H9 (cell line): ENCODE measurements around the gene C19orf44. TPM values are rescaled to one million over a fixed set of nuclear protein-coding genes. Genes with fewer than 3 reads are reported as not detected.

ENCODE experiments used
- DNase-seq: peaks from one replicate; pipeline ENCODE4 v3.0.0-alpha.2; 2017
- H2AFZ ChIP-seq: one replicate; pipeline ENCODE4 v1.6.1; 2013; ENCODE audit warnings: mild to moderate bottlenecking, low read length, control low read depth, moderate library complexity
- H2AK5ac ChIP-seq: 2 replicates; pipeline ENCODE4 v1.6.1; 2013; ENCODE audit warnings: low read length, control low read depth, mixed read lengths; ENCODE audit not compliant: insufficient read length
- H2BK120ac ChIP-seq: one replicate; pipeline ENCODE4 v1.6.1; 2013; ENCODE audit warnings: low read depth, mild to moderate bottlenecking, low read length, control low read depth, inconsistent platforms; ENCODE audit not compliant: poor library complexity, severe bottlenecking
- H2BK12ac ChIP-seq: 2 replicates; pipeline ENCODE4 v1.6.1; 2013; ENCODE audit warnings: low read length, control low read depth, mixed read lengths, low read depth; ENCODE audit not compliant: insufficient read length
- H2BK15ac ChIP-seq: 2 replicates; pipeline ENCODE4 v1.6.1; 2013; ENCODE audit warnings: low read depth, low read length, control low read depth
- H2BK20ac ChIP-seq: one replicate; pipeline ENCODE4 v1.6.1; 2013; ENCODE audit warnings: low read depth, mild to moderate bottlenecking, low read length, control low read depth, inconsistent platforms; ENCODE audit not compliant: poor library complexity, severe bottlenecking
- H2BK5ac ChIP-seq: 2 replicates; pipeline ENCODE4 v1.6.1; 2013; ENCODE audit warnings: low read length, control low read depth, mixed read lengths; ENCODE audit not compliant: insufficient read length
- H3K14ac ChIP-seq: 2 replicates; pipeline ENCODE4 v1.6.1; 2013; ENCODE audit warnings: low read length, control low read depth; ENCODE audit not compliant: insufficient read depth
- H3K18ac ChIP-seq: 2 replicates; pipeline ENCODE4 v1.6.1; 2013; ENCODE audit warnings: low read depth, mild to moderate bottlenecking, mixed read lengths, low read length, control low read depth; ENCODE audit not compliant: insufficient read length
- H3K23ac ChIP-seq: 2 replicates; pipeline ENCODE4 v1.6.1; 2013; ENCODE audit warnings: low read length, control low read depth, mixed read lengths, low read depth; ENCODE audit not compliant: insufficient read length
- H3K23me2 ChIP-seq: 2 replicates; pipeline ENCODE4 v1.6.1; 2013; ENCODE audit warnings: low read depth, mild to moderate bottlenecking, mixed read lengths, low read length, control low read depth; ENCODE audit not compliant: insufficient read length, poor library complexity, severe bottlenecking
- H3K27ac ChIP-seq: 2 replicates; pipeline ENCODE4 v1.5.1; 2013; ENCODE audit warnings: low read length, control low read depth, mixed read lengths, low read depth; ENCODE audit not compliant: insufficient read length
- H3K27me3 ChIP-seq: 2 replicates; pipeline ENCODE4 v1.6.1; 2013; ENCODE audit warnings: low read length, control low read depth, inconsistent platforms; ENCODE audit not compliant: insufficient read depth
- H3K4ac ChIP-seq: 2 replicates; pipeline ENCODE4 v1.6.1; 2013; ENCODE audit warnings: low read depth, mild to moderate bottlenecking, control low read depth, inconsistent platforms, low read length, moderate library complexity
- H3K4me1 ChIP-seq: 2 replicates; pipeline ENCODE4 v1.6.1; 2013; ENCODE audit warnings: low read length, control low read depth, inconsistent platforms; ENCODE audit not compliant: insufficient read depth
- H3K4me2 ChIP-seq: 2 replicates; pipeline ENCODE4 v1.6.1; 2013; ENCODE audit warnings: low read length, control low read depth, mixed read lengths; ENCODE audit not compliant: insufficient read length, insufficient read depth
- H3K56ac ChIP-seq: 2 replicates; pipeline ENCODE4 v1.6.1; 2013; ENCODE audit warnings: low read depth, mild to moderate bottlenecking, mixed read lengths, low read length, control low read depth; ENCODE audit not compliant: insufficient read length
- H3K79me1 ChIP-seq: 2 replicates; pipeline ENCODE4 v1.6.1; 2013; ENCODE audit warnings: low read depth, mild to moderate bottlenecking, moderate library complexity, low read length, control low read depth, inconsistent platforms; ENCODE audit not compliant: insufficient read depth, poor library complexity, severe bottlenecking
- H3K79me2 ChIP-seq: 2 replicates; pipeline ENCODE4 v1.6.1; 2013; ENCODE audit warnings: low read length, control low read depth, inconsistent platforms; ENCODE audit not compliant: insufficient read depth
- H3K9ac ChIP-seq: 2 replicates; pipeline ENCODE4 v1.6.1; 2013; ENCODE audit warnings: low read length, control low read depth, mixed read lengths; ENCODE audit not compliant: insufficient read length; ENCODE audit errors: extremely low read depth
- H3K9me3 ChIP-seq: one replicate; pipeline ENCODE4 v1.6.1; 2013; ENCODE audit warnings: low read depth, low read length, inconsistent platforms; ENCODE audit not compliant: control insufficient read depth
- H3T11ph ChIP-seq: one replicate; pipeline ENCODE4 v1.6.1; 2013; ENCODE audit warnings: mild to moderate bottlenecking, low read length, control low read depth, inconsistent platforms
- H4K20me1 ChIP-seq: one replicate; pipeline ENCODE4 v1.6.1; 2013; ENCODE audit not compliant: control insufficient read depth, insufficient read length, insufficient read depth
- H4K5ac ChIP-seq: 2 replicates; pipeline ENCODE4 v1.6.1; 2013; ENCODE audit warnings: low read depth, mild to moderate bottlenecking, mixed read lengths, low read length, control low read depth; ENCODE audit not compliant: insufficient read length
- H4K8ac ChIP-seq: replicated peaks from 2 replicates; pipeline ENCODE4 v1.6.1; 2013; ENCODE audit warnings: low read length, control low read depth, mixed read lengths, low read depth; ENCODE audit not compliant: insufficient read length
- H4K91ac ChIP-seq: 2 replicates; pipeline ENCODE4 v1.6.1; 2013; ENCODE audit warnings: low read depth, mild to moderate bottlenecking, moderate library complexity, mixed read lengths, low read length, control low read depth; ENCODE audit not compliant: insufficient read length
- H3K27ac Mint-ChIP-seq, 3 experiments: 2 replicates in 2 of 3; 3 replicates in 1 of 3; pipeline ENCODE4 v1.8.0; 2020 to 2021; ENCODE audit warnings: mixed read lengths in 3 of 3, mild to moderate bottlenecking in 1 of 3, moderate library complexity in 1 of 3
- H3K27me3 Mint-ChIP-seq: 2 replicates; pipeline ENCODE4 v1.8.0; 2021; ENCODE audit warnings: low read depth, mild to moderate bottlenecking, moderate library complexity, mixed read lengths
- H3K36me3 Mint-ChIP-seq, 3 experiments: 2 replicates in 2 of 3; 3 replicates in 1 of 3; pipeline ENCODE4 v1.8.0; 2020 to 2021; ENCODE audit warnings: low read depth in 3 of 3, mixed read lengths in 3 of 3; ENCODE audit not compliant: insufficient read depth in 1 of 3
- H3K4me1 Mint-ChIP-seq, 2 experiments: 2 replicates each; pipeline ENCODE4 v1.8.0; 2020; ENCODE audit warnings: mixed read lengths in 2 of 2
- H3K4me3 Mint-ChIP-seq, 2 experiments: 2 replicates in 1 of 2; 3 replicates in 1 of 2; pipeline ENCODE4 v1.8.0; 2020 to 2021; ENCODE audit warnings: mild to moderate bottlenecking in 2 of 2, mixed read lengths in 2 of 2, moderate library complexity in 1 of 2
- H3K9me3 Mint-ChIP-seq, 2 experiments: 2 replicates in 1 of 2; 3 replicates in 1 of 2; pipeline ENCODE4 v1.8.0; 2020; ENCODE audit warnings: mild to moderate bottlenecking in 2 of 2, mixed read lengths in 2 of 2, moderate library complexity in 1 of 2
- CTCF ChIP-seq: fragments of 200-600 bp; sonication (generic); conservative IDR thresholded peaks from 3 replicates; pipeline ENCODE4 v1.8.0; 2021; ENCODE audit warnings: antibody characterized with exemption, mild to moderate bottlenecking
- WGBS: extraction: QIAGEN DNeasy Blood & Tissue Kit; methylation state at CpG from one replicate; pipeline ENCODE4 v1.1.7; 2013; ENCODE audit warnings: missing lambda C conversion rate, low lambda C conversion rate, mixed read lengths; ENCODE audit not compliant: insufficient read length; ENCODE audit errors: extremely low coverage; 5-methylcytosine and 5-hydroxymethylcytosine counted together
- total RNA-seq: library from RNA; stranded (reverse); gene quantifications from 2 replicates; pipeline ENCODE4 v1.2.1, GENCODE V29; 2021

The C19orf44 gene
- total RNA-seq, 1 experiment from 2014 or later = 6.4 TPM

DNA sequence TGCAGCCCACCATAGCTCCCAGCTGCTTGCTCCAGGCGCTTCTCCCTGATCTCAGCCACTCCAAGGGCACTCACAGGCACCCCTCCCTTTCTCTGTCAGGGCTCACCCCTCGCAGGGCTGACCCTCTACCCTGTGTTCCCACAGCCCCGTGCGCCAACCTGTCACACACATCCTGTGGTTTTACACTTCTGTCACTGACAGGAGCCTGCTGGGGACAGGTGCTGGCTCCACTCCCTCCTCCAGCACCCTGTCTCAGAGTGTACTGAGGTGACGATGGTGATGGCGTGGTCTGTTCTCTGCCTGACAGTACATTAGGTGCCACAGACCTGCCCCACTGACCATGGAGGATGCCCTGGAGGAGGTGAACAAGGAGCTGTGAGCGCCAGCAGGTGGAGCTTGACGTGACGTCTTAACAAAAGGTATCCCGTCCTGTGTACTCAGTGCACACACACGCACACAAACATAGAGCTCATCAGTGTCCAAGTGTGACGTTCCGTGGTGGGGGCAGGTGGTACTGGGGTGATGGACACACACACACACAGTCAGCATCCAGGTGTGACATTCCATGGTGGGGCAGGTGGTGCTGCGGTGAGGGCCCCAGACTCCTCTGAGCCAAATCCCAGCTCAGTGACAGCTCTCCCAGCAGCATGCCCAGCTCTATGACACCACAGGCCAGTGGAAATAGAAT is 20.9 kb downstream of the C19orf44 start:
- no peak for DNase-seq
- Histone ChIP-seq H4K20me1 (peaks cover 3% of the 10 kb centered on the region), H3K9ac (no peak overlapping the region), H3T11ph (no peak overlapping the region), H3K79me1 (no peaks in the 10 kb centered on the region), H2BK15ac (no peak overlapping the region), H2AFZ (no peak overlapping the region), H4K5ac (no peak overlapping the region), H3K27ac (no peak overlapping the region), H2BK12ac (no peak overlapping the region), H3K4me1 (no peaks in the 10 kb centered on the region), H2BK120ac (no peak overlapping the region), H4K8ac (no peak overlapping the region), H3K56ac (no peak overlapping the region), H4K91ac (no peak overlapping the region), H2BK20ac (no peak overlapping the region), H3K4ac (no peak overlapping the region), H3K27me3 (no peaks in the 10 kb centered on the region), H3K9me3 (no peaks in the 10 kb centered on the region), H2BK5ac (no peak overlapping the region), H3K79me2 (no peaks in the 10 kb centered on the region), H3K18ac (no peak overlapping the region), H3K23me2 (no peaks in the 10 kb centered on the region), H3K14ac (no peak overlapping the region), H3K4me2 (no peak overlapping the region), H3K23ac (no peak overlapping the region), H2AK5ac (no peak overlapping the region)
- H3K27me3 Mint-ChIP-seq = no peaks in the 10 kb centered on the region
- H3K4me1 Mint-ChIP-seq = no peaks in the 10 kb centered on the region
- WGBS = no CpG with 5 or more reads among the region's 14 CpGs
- no peaks in the 10 kb centered on the region for H3K9me3 Mint-ChIP-seq
- no peak for TF ChIP-seq CTCF
- peak overlapping the region in 1 of 3 experiments; percentile 36; a peak in 2 of 7 replicates for H3K27ac Mint-ChIP-seq
- no peak overlapping the region for H3K4me3 Mint-ChIP-seq
- peaks cover 32 to 63% (median 55%) of the 10 kb centered on the region in 3 experiments; a peak in 6 of 7 replicates for H3K36me3 Mint-ChIP-seq
